Activated CD4-positive, alpha-beta T cell treated with anti-CD3 and anti-CD28 coated beads for 4 hours (primary cell): ENCODE measurements around the gene SYF2.

Experiments
- DNase-seq, 2 donors: peaks; one replicate each; pipeline ENCODE4 v3.0.0-alpha.2; 2020

The SYF2 gene

GRCh38 chr1:25182629-25183028, 49.7 kb downstream of the SYF2 start:
- DNase-seq, result no peak

- DNase-seq, result no peak
These were observed 51.3 kb downstream of the SYF2 start for GRCh38 chr1:25180996-25181395.

- no peak for DNase-seq
These were observed 53.3 kb downstream of the SYF2 start for GRCh38 chr1:25178917-25179561.

- no peak for DNase-seq
These were observed 57.3 kb downstream of the SYF2 start for GRCh38 chr1:25174730-25175612.

GRCh38 chr1:25174363-25174729, 58.0 kb downstream of the SYF2 start:
- no peak for DNase-seq

- no peak for DNase-seq
These were observed 58.4 kb downstream of the SYF2 start for GRCh38 chr1:25173809-25174340.
